HG03060 (cell line): ENCODE measurements around the gene BATF2.

Experiments used
- ATAC-seq: cut with Tn5 transposase; IDR thresholded peaks from one replicate; pipeline ENCODE4 v1.9.1; 2021; ENCODE audit warnings: low read depth, moderate number of reproducible peaks; ENCODE audit not compliant: unreplicated experiment

The BATF2 gene

GRCh38 chr11:64970731-64971151 is 26.0 kb downstream of the BATF2 start:
- no peak for ATAC-seq

DNA sequence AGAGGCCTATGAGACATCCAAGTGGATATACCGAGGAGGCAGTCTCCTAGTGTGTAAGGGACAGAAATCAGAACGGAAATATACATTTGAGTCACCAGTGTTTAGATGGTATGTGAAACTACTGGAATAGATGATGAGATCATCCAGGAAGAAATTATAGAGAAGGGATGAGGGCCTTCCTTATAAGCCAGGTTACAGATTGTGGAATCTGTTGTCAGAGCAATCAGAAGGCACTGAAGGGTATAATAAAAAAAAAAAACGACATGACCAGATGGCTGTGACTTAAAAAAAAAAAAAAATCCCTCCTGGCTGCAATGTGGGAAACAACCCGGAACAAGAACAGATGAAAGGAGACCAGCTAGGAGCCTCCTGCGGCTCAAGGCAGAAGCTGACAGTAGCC is 27.6 kb downstream of the BATF2 start:
- ATAC-seq, result no peak

GRCh38 chr11:64967375-64967774 is 29.4 kb downstream of the BATF2 start:
- no peak for ATAC-seq

DNA sequence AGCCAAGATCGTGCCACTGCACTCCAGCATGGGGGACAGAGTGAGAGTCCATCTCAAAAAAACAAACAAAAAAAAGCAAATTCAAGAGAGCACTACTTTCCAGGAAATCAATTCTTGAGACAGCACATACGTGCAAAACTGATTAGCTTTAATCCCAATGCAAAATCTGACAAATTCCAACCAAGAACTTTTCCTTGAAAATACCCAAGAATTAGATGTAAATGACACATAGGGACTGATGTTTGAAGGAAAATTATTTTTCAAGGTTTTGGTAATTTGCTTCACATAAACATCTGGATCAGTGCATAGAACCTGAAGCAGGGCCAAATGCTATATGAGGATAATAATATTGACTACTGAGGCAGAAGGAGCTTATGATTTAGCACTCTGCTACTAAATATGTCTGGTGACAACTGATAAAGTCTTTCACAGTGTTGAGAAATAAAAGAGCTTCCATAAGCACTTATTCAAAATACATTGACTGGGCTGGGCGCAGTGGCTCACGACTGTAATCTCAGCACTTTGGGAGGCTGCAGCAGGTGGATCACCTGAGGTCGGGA is 33.6 kb downstream of the BATF2 start:
- ATAC-seq, result no peak

- no peak for ATAC-seq
These were observed 36.1 kb downstream of the BATF2 start for GRCh38 chr11:64960719-64961118.

GRCh38 chr11:64959498-64959897 is 37.3 kb downstream of the BATF2 start:
- no peak for ATAC-seq

- ATAC-seq, result no peak
These were observed 42.6 kb downstream of the BATF2 start for GRCh38 chr11:64954201-64954600.

DNA sequence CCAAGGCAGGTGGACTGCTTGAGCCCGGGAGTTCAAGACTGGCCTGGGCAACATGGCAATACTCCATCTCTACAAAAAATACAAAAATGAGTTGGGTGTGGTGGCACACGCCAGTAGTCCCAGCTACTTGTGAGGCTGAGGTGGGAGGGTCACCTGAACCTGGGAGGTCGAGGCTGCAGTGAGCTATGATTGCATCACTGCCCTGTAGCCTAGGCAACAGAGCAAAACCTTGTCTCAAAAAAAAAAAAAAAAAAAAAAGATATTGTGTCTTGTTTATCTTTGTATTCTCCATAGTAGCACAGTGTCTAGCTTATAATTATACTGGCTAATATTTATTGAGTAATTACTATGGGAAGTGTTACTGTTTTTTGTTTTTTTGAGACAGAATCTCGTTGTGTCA is 45.2 kb downstream of the BATF2 start:
- no peak for ATAC-seq

DNA sequence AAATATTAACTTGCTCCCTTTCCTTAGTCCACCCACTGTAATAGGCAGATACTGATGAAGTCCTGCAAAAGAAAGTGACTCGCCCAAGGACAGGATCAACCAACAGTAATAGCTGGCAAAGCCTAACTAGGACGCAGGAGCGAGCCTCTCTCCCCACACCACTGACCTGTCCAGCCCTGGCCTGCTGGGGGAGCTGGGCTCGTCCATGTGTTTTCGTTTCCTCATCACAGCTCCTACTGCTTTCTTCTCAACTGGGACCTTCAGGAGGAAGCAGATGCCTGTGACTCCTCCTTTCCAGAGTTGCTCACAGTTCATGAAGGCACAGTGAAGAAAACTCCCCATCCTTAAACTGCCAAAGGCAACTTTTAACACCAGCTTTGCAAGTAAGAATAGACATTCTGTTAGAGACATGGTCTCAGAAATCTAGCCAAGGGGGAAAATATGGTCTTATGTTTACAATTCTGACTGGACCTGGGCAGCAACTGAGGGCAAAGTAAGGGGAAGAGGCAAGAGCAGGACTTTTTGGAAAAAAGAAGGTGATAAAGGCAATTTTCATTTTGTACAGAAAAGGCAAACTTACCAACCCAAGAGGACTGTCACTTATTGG is 49.5 kb downstream of the BATF2 start:
- no peak for ATAC-seq
